ENCODE measurements around the gene KANK2.

KANK2 gene

GRCh38 chr19:11176466-11177193, 20.7 kb downstream of the KANK2 start:
- H3K9me3 ChIP-seq, result no peaks in the 10 kb centered on the region
- TF ChIP-seq Cebpa-rat (IDR thresholded peaks at IDR 0.05), result no peak
- H3K4me3 ChIP-seq, result no peak overlapping the region
- H3K27me3 ChIP-seq, result no peaks in the 10 kb centered on the region
- no peaks in the 10 kb centered on the region; the same call in 1 of the 2 replicates for H4K20me1 ChIP-seq
- peaks cover 23% of the 10 kb centered on the region for H3K4me1 ChIP-seq
- no peak overlapping the region for H3K4me2 ChIP-seq
- H3K36me3 ChIP-seq, result peaks cover 61% of the 10 kb centered on the region
- H3K9ac ChIP-seq, result no peak overlapping the region
- no peak overlapping the region for H3K27ac ChIP-seq

GRCh38 chr19:11175920-11176319, 21.4 kb downstream of the KANK2 start:
- no peaks in the 10 kb centered on the region; the same call in 1 of the 2 replicates for H4K20me1 ChIP-seq
- no peak overlapping the region for H3K4me3 ChIP-seq
- H3K27ac ChIP-seq, result no peak overlapping the region
- no peaks in the 10 kb centered on the region for H3K27me3 ChIP-seq
- no peak for TF ChIP-seq Cebpa-rat (IDR thresholded peaks at IDR 0.05)
- H3K4me1 ChIP-seq, result peaks cover 23% of the 10 kb centered on the region
- H3K9me3 ChIP-seq, result no peaks in the 10 kb centered on the region
- H3K4me2 ChIP-seq, result no peak overlapping the region
- H3K36me3 ChIP-seq, result peaks cover 65% of the 10 kb centered on the region
- no peak overlapping the region for H3K9ac ChIP-seq

GRCh38 chr19:11174336-11174735, 23.0 kb downstream of the KANK2 start:
- Histone ChIP-seq H4K20me1 (no peaks in the 10 kb centered on the region), H3K27ac (no peak overlapping the region), H3K4me3 (no peak overlapping the region), H3K27me3 (no peaks in the 10 kb centered on the region), H3K4me2 (no peak overlapping the region), H3K36me3 (peaks cover 80% of the 10 kb centered on the region), H3K4me1 (peaks cover 9% of the 10 kb centered on the region), H3K9me3 (no peaks in the 10 kb centered on the region), H3K9ac (no peak overlapping the region)
- TF ChIP-seq Cebpa-rat (IDR thresholded peaks at IDR 0.05), result no peak

GRCh38 chr19:11173516-11174155, 23.7 kb downstream of the KANK2 start:
- no peak overlapping the region for H3K9ac ChIP-seq
- H3K4me2 ChIP-seq, result no peak overlapping the region
- H3K27ac ChIP-seq, result no peak overlapping the region
- H3K27me3 ChIP-seq, result no peaks in the 10 kb centered on the region
- H3K9me3 ChIP-seq, result no peaks in the 10 kb centered on the region
- no peaks in the 10 kb centered on the region for H4K20me1 ChIP-seq
- H3K4me3 ChIP-seq, result no peak overlapping the region
- no peak for TF ChIP-seq Cebpa-rat (IDR thresholded peaks at IDR 0.05)
- peaks cover 84% of the 10 kb centered on the region for H3K36me3 ChIP-seq
- H3K4me1 ChIP-seq, result peaks cover 2% of the 10 kb centered on the region

GRCh38 chr19:11172576-11172975, 24.8 kb downstream of the KANK2 start:
- H3K27me3 ChIP-seq, result no peaks in the 10 kb centered on the region
- no peak for TF ChIP-seq Cebpa-rat (IDR thresholded peaks at IDR 0.05)
- H3K9ac ChIP-seq, result no peak overlapping the region
- no peak overlapping the region for H3K27ac ChIP-seq
- peaks cover 85% of the 10 kb centered on the region for H3K36me3 ChIP-seq
- no peak overlapping the region for H3K4me3 ChIP-seq
- H4K20me1 ChIP-seq, result no peaks in the 10 kb centered on the region
- H3K4me1 ChIP-seq, result no peaks in the 10 kb centered on the region
- no peaks in the 10 kb centered on the region for H3K9me3 ChIP-seq
- H3K4me2 ChIP-seq, result no peak overlapping the region

GRCh38 chr19:11171144-11171543, 26.2 kb downstream of the KANK2 start:
- no peaks in the 10 kb centered on the region for H3K27me3 ChIP-seq
- no peaks in the 10 kb centered on the region for H3K4me1 ChIP-seq
- no peak overlapping the region for H3K9ac ChIP-seq
- no peak overlapping the region for H3K4me3 ChIP-seq
- no peak overlapping the region for H3K4me2 ChIP-seq
- no peaks in the 10 kb centered on the region for H3K9me3 ChIP-seq
- H4K20me1 ChIP-seq, result no peaks in the 10 kb centered on the region
- H3K36me3 ChIP-seq, result peaks cover 86% of the 10 kb centered on the region
- no peak for TF ChIP-seq Cebpa-rat (IDR thresholded peaks at IDR 0.05)
- H3K27ac ChIP-seq, result no peak overlapping the region

GRCh38 chr19:11169896-11170678, 27.3 kb downstream of the KANK2 start:
- no peaks in the 10 kb centered on the region for H3K9me3 ChIP-seq
- H3K9ac ChIP-seq, result no peak overlapping the region
- no peak overlapping the region for H3K4me3 ChIP-seq
- H3K27me3 ChIP-seq, result no peaks in the 10 kb centered on the region
- TF ChIP-seq Cebpa-rat (IDR thresholded peaks at IDR 0.05), result no peak
- H3K4me1 ChIP-seq, result no peaks in the 10 kb centered on the region
- no peak overlapping the region for H3K4me2 ChIP-seq
- no peaks in the 10 kb centered on the region for H4K20me1 ChIP-seq
- no peak overlapping the region for H3K27ac ChIP-seq
- peaks cover 87% of the 10 kb centered on the region for H3K36me3 ChIP-seq

GRCh38 chr19:11168568-11168967, 28.8 kb downstream of the KANK2 start:
- Histone ChIP-seq H3K4me2 (no peak overlapping the region), H3K36me3 (peaks cover 71% of the 10 kb centered on the region)

GRCh38 chr19:11166281-11167142, 30.8 kb downstream of the KANK2 start:
- Histone ChIP-seq H3K9me3 (no peaks in the 10 kb centered on the region), H3K4me2 (no peak overlapping the region), H3K36me3 (peaks cover 57% of the 10 kb centered on the region), H3K9ac (no peak overlapping the region), H3K27ac (no peak overlapping the region), H3K27me3 (no peaks in the 10 kb centered on the region), H4K20me1 (no peaks in the 10 kb centered on the region), H3K4me3 (no peak overlapping the region), H3K4me1 (no peaks in the 10 kb centered on the region)
- TF ChIP-seq Cebpa-rat (IDR thresholded peaks at IDR 0.05), result no peak

More at GRCh38 chr19:11168568-11168967, 28.8 kb downstream of the KANK2 start:
- H4K20me1 ChIP-seq, result no peaks in the 10 kb centered on the region
- no peak overlapping the region for H3K27ac ChIP-seq
- H3K4me3 ChIP-seq, result no peak overlapping the region
- H3K9ac ChIP-seq, result no peak overlapping the region
- no peaks in the 10 kb centered on the region for H3K4me1 ChIP-seq
- no peaks in the 10 kb centered on the region for H3K27me3 ChIP-seq
- H3K9me3 ChIP-seq, result no peaks in the 10 kb centered on the region
- no peak for TF ChIP-seq Cebpa-rat (IDR thresholded peaks at IDR 0.05)
